H1 (cell line): ENCODE results near the gene C11orf54. TPM values are rescaled to one million over a fixed set of nuclear protein-coding genes. Genes with fewer than 3 reads are reported as not detected.

Experiments used
- CTCF ChIA-PET: fragments of 300-600 bp; sonication (Branson Sonifier 250); formaldehyde crosslinking; loops from one replicate; lab custom pipeline; 2021; ENCODE audit not compliant: partially characterized antibody; lab: Charles Lee
- POLR2A ChIA-PET: fragments of 300-600 bp; sonication (Branson Sonifier 250); formaldehyde crosslinking; loops from one replicate; lab custom pipeline; 2021; ENCODE audit warnings: inconsistent platforms; ENCODE audit not compliant: partially characterized antibody; lab: Charles Lee
- DNase-seq, 2 experiments: peaks; one replicate each; pipeline versions ENCODE4 v3.0.0 to v3.0.0-alpha.2; 2010 to 2022; ENCODE audit warnings: low spot score in 2 of 2, low read depth in 1 of 2, mixed read lengths in 1 of 2
- FAIRE-seq: peaks from 2 replicates; lab custom pipeline; 2011; peaks lifted over from hg19 to GRCh38; lab: Jason Lieb, UNC
- H2AFZ ChIP-seq: 2 replicates; pipeline ENCODE4 v1.8.1; 2012; ENCODE audit warnings: low read length, inconsistent platforms
- H2AK5ac ChIP-seq: 2 replicates; pipeline ENCODE4 v1.6.1; 2013; ENCODE audit warnings: low read depth, low read length
- H2BK120ac ChIP-seq: replicated peaks from 2 replicates; pipeline ENCODE3; 2013; ENCODE audit warnings: low read depth, low read length, inconsistent platforms
- H2BK12ac ChIP-seq: 2 replicates; pipeline ENCODE4 v1.6.1; 2013; ENCODE audit warnings: low read depth, low read length
- H2BK15ac ChIP-seq: 2 replicates; pipeline ENCODE4 v1.6.1; 2013; ENCODE audit warnings: low read length
- H2BK20ac ChIP-seq: 2 replicates; pipeline ENCODE4 v1.6.1; 2013; ENCODE audit warnings: low read length
- H2BK5ac ChIP-seq: 2 replicates; pipeline ENCODE4 v1.6.1; 2013; ENCODE audit warnings: low read depth, low read length
- H3K14ac ChIP-seq: 2 replicates; pipeline ENCODE4 v1.6.1; 2013; ENCODE audit warnings: inconsistent platforms; ENCODE audit not compliant: insufficient read length
- H3K18ac ChIP-seq: 2 replicates; pipeline ENCODE4 v1.6.1; 2013; ENCODE audit warnings: low read length; ENCODE audit errors: extremely low read depth
- H3K23ac ChIP-seq: 2 replicates; pipeline ENCODE4 v1.6.1; 2013; ENCODE audit warnings: inconsistent platforms; ENCODE audit not compliant: insufficient read length
- H3K23me2 ChIP-seq: 2 replicates; pipeline ENCODE4 v1.6.1; 2013; ENCODE audit warnings: low read depth, low read length
- H3K27ac ChIP-seq: 2 replicates; pipeline ENCODE4 v1.6.1; 2011; ENCODE audit warnings: low read depth, low read length, inconsistent platforms
- H3K27me3 ChIP-seq, 4 experiments: replicated peaks in 1 of 4; 1 replicate in 1 of 4; 2 replicates in 3 of 4; pipeline versions ENCODE4 v1.6.1 to v1.8.1; 2011 to 2013; ENCODE audit warnings: low read length in 3 of 4, mild to moderate bottlenecking in 3 of 4, inconsistent platforms in 2 of 4, mixed read lengths in 2 of 4, moderate library complexity in 1 of 4; ENCODE audit not compliant: control insufficient read depth in 3 of 4, insufficient read depth in 3 of 4; ENCODE audit errors: extremely low read depth in 1 of 4
- H3K36me3 ChIP-seq, 4 experiments: 2 replicates each; pipeline versions ENCODE4 v1.6.1 to v1.8.1; 2011 to 2013; ENCODE audit warnings: mild to moderate bottlenecking in 4 of 4, low read length in 3 of 4, moderate library complexity in 2 of 4, control low read depth in 1 of 4, inconsistent platforms in 1 of 4; ENCODE audit not compliant: insufficient read depth in 4 of 4, control insufficient read depth in 2 of 4
- H3K4ac ChIP-seq: replicated peaks from 2 replicates; pipeline ENCODE3; 2013; ENCODE audit warnings: low read length, low read depth, mixed read lengths, inconsistent platforms; ENCODE audit not compliant: insufficient read length
- H3K4me1 ChIP-seq, 4 experiments: replicated peaks in 1 of 4; 1 replicate in 1 of 4; 2 replicates in 3 of 4; pipeline versions ENCODE4 v1.6.1 to v1.8.1; 2011 to 2013; ENCODE audit warnings: low read length in 3 of 4, inconsistent platforms in 2 of 4, mixed read lengths in 1 of 4; ENCODE audit not compliant: insufficient read depth in 4 of 4, control insufficient read depth in 3 of 4
- H3K4me2 ChIP-seq, 2 experiments: 2 replicates each; pipeline versions ENCODE4 v1.6.1 to v1.8.1; 2011 to 2013; ENCODE audit warnings: low read depth in 2 of 2, low read length in 2 of 2, control low read depth in 1 of 2, inconsistent platforms in 1 of 2, mild to moderate bottlenecking in 1 of 2; ENCODE audit not compliant: insufficient read depth in 1 of 2
- H3K4me3 ChIP-seq, 4 experiments: fragments of 200-600, 300-600 bp in 1 of 4; sonication (generic), shearing (Covaris generic), sonication (Bioruptor Twin) in 1 of 4; 2 replicates each; pipeline versions ENCODE4 v1.5.1 to v1.8.1; 2011 to 2016; ENCODE audit warnings: low read length in 4 of 4, low read depth in 3 of 4, control low read depth in 2 of 4, inconsistent platforms in 2 of 4, mild to moderate bottlenecking in 2 of 4, mixed read lengths in 1 of 4, moderate library complexity in 1 of 4; ENCODE audit not compliant: insufficient read depth in 2 of 4; ENCODE audit errors: extremely low read depth in 1 of 4
- H3K56ac ChIP-seq: replicated peaks from 2 replicates; pipeline ENCODE3; 2013; ENCODE audit warnings: low read depth, mild to moderate bottlenecking, mixed read lengths, low read length, inconsistent platforms; ENCODE audit not compliant: insufficient read length
- H3K79me1 ChIP-seq: 2 replicates; pipeline ENCODE4 v1.6.1; 2013; ENCODE audit warnings: low read depth, low read length, control low read depth
- H3K79me2 ChIP-seq, 2 experiments: 2 replicates each; pipeline versions ENCODE4 v1.6.1 to v1.8.1; 2012 to 2013; ENCODE audit warnings: low read length in 2 of 2, mild to moderate bottlenecking in 2 of 2, inconsistent platforms in 1 of 2; ENCODE audit not compliant: insufficient read depth in 2 of 2, control insufficient read depth in 1 of 2
- H3K9ac ChIP-seq, 4 experiments: replicated peaks in 1 of 4; 1 replicate in 1 of 4; 2 replicates in 3 of 4; pipeline versions ENCODE4 v1.6.1 to v1.8.1; 2011 to 2013; ENCODE audit warnings: low read depth in 3 of 4, low read length in 3 of 4, control low read depth in 2 of 4, mild to moderate bottlenecking in 2 of 4, moderate library complexity in 2 of 4, inconsistent platforms in 1 of 4; ENCODE audit errors: extremely low read depth in 1 of 4
- H3K9me3 ChIP-seq, 2 experiments: 2 replicates each; pipeline versions ENCODE4 v1.6.1 to v1.8.1; 2012 to 2013; ENCODE audit warnings: mild to moderate bottlenecking in 2 of 2, moderate library complexity in 2 of 2, control low read depth in 1 of 2, inconsistent platforms in 1 of 2, low read depth in 1 of 2, low read length in 1 of 2, mixed read lengths in 1 of 2; ENCODE audit not compliant: insufficient read depth in 2 of 2
- H4K20me1 ChIP-seq, 2 experiments: replicated peaks in 1 of 2; 2 replicates each; pipeline versions ENCODE3 to v1.8.1; 2011 to 2013; ENCODE audit warnings: inconsistent platforms in 2 of 2, low read length in 2 of 2, mild to moderate bottlenecking in 1 of 2; ENCODE audit not compliant: insufficient read depth in 2 of 2, control insufficient read depth in 1 of 2
- H4K5ac ChIP-seq: 2 replicates; pipeline ENCODE4 v1.6.1; 2013; ENCODE audit warnings: low read length, low read depth, mixed read lengths, inconsistent platforms; ENCODE audit not compliant: insufficient read length
- H4K8ac ChIP-seq: 2 replicates; pipeline ENCODE4 v1.8.0; 2013; ENCODE audit warnings: mild to moderate bottlenecking, moderate library complexity, low read length, inconsistent platforms; ENCODE audit not compliant: insufficient read depth; ENCODE audit errors: extremely low read depth
- H4K91ac ChIP-seq: replicated peaks from 2 replicates; pipeline ENCODE3; 2013; ENCODE audit warnings: low read length, mixed read lengths, inconsistent platforms; ENCODE audit not compliant: insufficient read length
- RAD21 ChIP-seq, 2 experiments: IDR thresholded peaks in 1 of 2; conservative IDR thresholded peaks in 1 of 2; 2 replicates each; pipeline ENCODE4 v1.6.1; 2011; ENCODE audit warnings: low read depth in 2 of 2, low read length in 2 of 2, improper control_type of control experiment in 1 of 2, inconsistent platforms in 1 of 2, mild to moderate bottlenecking in 1 of 2, moderate library complexity in 1 of 2
- TAF1 ChIP-seq: IDR thresholded peaks from 2 replicates; pipeline ENCODE4 v1.6.1; 2011; ENCODE audit warnings: mild to moderate bottlenecking, low read depth, low read length
- WGBS, 2 experiments: shearing (Covaris generic) in 1 of 2; methylation state at CpG; one replicate each; pipeline versions ENCODE4 v1.1.6 to v1.1.7; 2013 to 2015; ENCODE audit warnings: low lambda C conversion rate in 2 of 2, mixed read lengths in 2 of 2, inconsistent platforms in 1 of 2, low coverage in 1 of 2, missing lambda C conversion rate in 1 of 2; ENCODE audit not compliant: insufficient replicate concordance in 2 of 2, insufficient coverage in 1 of 2, insufficient read length in 1 of 2; ENCODE audit errors: extremely low coverage in 1 of 2, missing lambda C conversion rate in 1 of 2; 5-methylcytosine and 5-hydroxymethylcytosine counted together
- polyA plus RNA-seq, 7 experiments: library from polyadenylated mRNA; depleted of rRNA in 3 of 7; stranded (reverse) in 5 of 7; unstranded in 2 of 7; fragments of >200 nt in 5 of 7; fragments of 200-250 nt in 2 of 7; gene quantifications; 1 replicate in 5 of 7; 2 replicates in 1 of 7; 4 replicates in 1 of 7; pipeline versions ENCODE4 v1.2.1 to v1.2.3, GENCODE V29; 2011 to 2013; ENCODE audit warnings: missing spikeins in 2 of 7, mixed read lengths in 2 of 7
- total RNA-seq: library from RNA; stranded (reverse); fragmentation: NEBNext Ultra II Directional; extraction: Animal tissue kit (Norgen Biotek cat#: 25700); gene quantifications from 2 replicates; pipeline ENCODE4 v1.2.1, GENCODE V29; 2021
- TF ChIP-seq, protein P1 (sequence below), 3 experiments: IDR thresholded peaks; 1 replicate in 2 of 3; 2 replicates in 1 of 3; pipeline versions ENCODE4 v1.5.1 to v1.6.1; 2011; ENCODE audit warnings: low read length in 3 of 3, mild to moderate bottlenecking in 3 of 3, inconsistent platforms in 2 of 3, low read depth in 1 of 3, moderate library complexity in 1 of 3; ENCODE audit not compliant: insufficient read depth in 1 of 3; ENCODE audit errors: control extremely low read depth in 1 of 3

The C11orf54 gene
- total and polyA plus RNA-seq, 2 of the 8 experiments (the other 6 are each of a cell fraction or from before 2014, with no cell fraction given) = 14.7 to 24.5 TPM

- Histone ChIP-seq H3K4me2 (no peak overlapping the region), H2BK20ac (no peak overlapping the region), H3K27me3 (no peaks in the 10 kb centered on the region), H3K23me2 (peaks cover 2% of the 10 kb centered on the region; the same call in 1 of the 2 replicates), H2AK5ac (no peak overlapping the region), H3K79me1 (no peaks in the 10 kb centered on the region), H3K4me3 (no peak overlapping the region), H3K9me3 (no peaks in the 10 kb centered on the region), H2AFZ (no peak overlapping the region), H3K9ac (no peak overlapping the region), H3K36me3 (no peaks in the 10 kb centered on the region), H3K4me1 (no peaks in the 10 kb centered on the region; a peak in 2 of 7 replicates), H4K5ac (no peak overlapping the region), H4K8ac (no peak overlapping the region), H3K14ac (no peak overlapping the region), H2BK120ac (no peak overlapping the region), H3K79me2 (no peaks in the 10 kb centered on the region), H4K91ac (no peak overlapping the region)
- DNase-seq (peak in 1 of 2 experiments; percentile 71), FAIRE-seq (no peak)
- WGBS, 2 experiments = 38% methylated on average over 2 of the region's 2 CpGs; no CpG with 5 or more reads in 1 of the 2 experiments
- POLR2A ChIA-PET = interaction anchor here (1.6 to 9.4 kb wide), 3 partner anchors 6 to 39 kb away, joined by 3 to 88 read pairs (median 7); partner anchors contain the start of genes C11orf54, MED17 and TAF1D
- TF ChIP-seq, protein P1, sequence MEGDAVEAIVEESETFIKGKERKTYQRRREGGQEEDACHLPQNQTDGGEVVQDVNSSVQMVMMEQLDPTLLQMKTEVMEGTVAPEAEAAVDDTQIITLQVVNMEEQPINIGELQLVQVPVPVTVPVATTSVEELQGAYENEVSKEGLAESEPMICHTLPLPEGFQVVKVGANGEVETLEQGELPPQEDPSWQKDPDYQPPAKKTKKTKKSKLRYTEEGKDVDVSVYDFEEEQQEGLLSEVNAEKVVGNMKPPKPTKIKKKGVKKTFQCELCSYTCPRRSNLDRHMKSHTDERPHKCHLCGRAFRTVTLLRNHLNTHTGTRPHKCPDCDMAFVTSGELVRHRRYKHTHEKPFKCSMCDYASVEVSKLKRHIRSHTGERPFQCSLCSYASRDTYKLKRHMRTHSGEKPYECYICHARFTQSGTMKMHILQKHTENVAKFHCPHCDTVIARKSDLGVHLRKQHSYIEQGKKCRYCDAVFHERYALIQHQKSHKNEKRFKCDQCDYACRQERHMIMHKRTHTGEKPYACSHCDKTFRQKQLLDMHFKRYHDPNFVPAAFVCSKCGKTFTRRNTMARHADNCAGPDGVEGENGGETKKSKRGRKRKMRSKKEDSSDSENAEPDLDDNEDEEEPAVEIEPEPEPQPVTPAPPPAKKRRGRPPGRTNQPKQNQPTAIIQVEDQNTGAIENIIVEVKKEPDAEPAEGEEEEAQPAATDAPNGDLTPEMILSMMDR (IDR thresholded peaks at IDR 0.05; ENCODE audit: control extremely low read depth in 1 of 3, insufficient read depth in 1 of 3, low read depth in 1 of 3, low read length in 3 of 3) = peak in 2 of 3 experiments; percentile 35 to 64; a peak in 2 of 4 replicates
- TF ChIP-seq RAD21 (IDR thresholded peaks at IDR 0.05 in 1 of 2, conservative IDR thresholded peaks at IDR 0.05 in 1 of 2; ENCODE audit: low read depth in 2 of 2, low read length in 2 of 2) (0 out of 4 replicates have a peak, but pooled peaks of 1 of the 2 experiments have one; percentile 4), TAF1 (no peak)
- TF ChIP-seq, all 59 proteins: peak for 2
- H3K23ac ChIP-seq = no peak overlapping the region
- no peak overlapping the region for H2BK15ac ChIP-seq
- H2BK12ac ChIP-seq = no peak overlapping the region
- CTCF ChIA-PET = interaction anchor here (1.3 to 3.4 kb wide), 3 partner anchors 9 to 30 kb away, joined by 4 to 13 read pairs (median 4); partner anchors contain the start of gene MED17
- H4K20me1 ChIP-seq = peaks cover 1 to 3% of the 10 kb centered on the region in 2 experiments
- no peak overlapping the region for H3K18ac ChIP-seq
- H3K27ac ChIP-seq = no peak overlapping the region
- no peak overlapping the region for H2BK5ac ChIP-seq
- no peak overlapping the region for H3K56ac ChIP-seq
- H3K4ac ChIP-seq = no peak overlapping the region
Observed at GRCh38 chr11:93775289-93775688, 33.8 kb downstream of the C11orf54 start.
